Esophagus squamous epithelium (tissue), 5 donors: ENCODE measurements around the gene IER5L. TPM values are rescaled to one million over a fixed set of nuclear protein-coding genes. Genes with fewer than 3 reads are reported as not detected.

Experiments used
- DNase-seq: peaks from one replicate; lab custom pipeline; 2025; lab: John Stamatoyannopoulos, UW
- H3K27ac ChIP-seq, 4 donors: fragments of 200-600 bp; sonication (generic); one replicate each; pipeline ENCODE4 v1.5.1; 2016 to 2019; ENCODE audit warnings: mild to moderate bottlenecking in 1 of 4
- H3K27me3 ChIP-seq, 4 donors: fragments of 200-600 bp; sonication (generic); 1 replicate in 3 of 4; 2 replicates in 1 of 4; pipeline versions ENCODE4 v1.5.1 to v1.6.0; 2017 to 2021; ENCODE audit warnings: antibody characterized with exemption in 1 of 4
- H3K36me3 ChIP-seq, 3 donors: fragments of 200-600 bp; sonication (generic); one replicate each; pipeline ENCODE4 v1.5.1; 2016 to 2019
- H3K4me1 ChIP-seq, 3 donors: fragments of 200-600 bp; sonication (generic); one replicate each; pipeline ENCODE4 v1.5.1; 2017 to 2019
- H3K4me3 ChIP-seq, 4 donors: fragments of 200-600 bp; sonication (generic); 1 replicate in 3 of 4; 2 replicates in 1 of 4; pipeline ENCODE4 v1.5.1; 2016 to 2019; ENCODE audit warnings: mild to moderate bottlenecking in 2 of 4, moderate library complexity in 1 of 4
- H3K9me3 ChIP-seq, 3 donors: fragments of 200-600 bp; sonication (generic); one replicate each; pipeline ENCODE4 v1.5.1; 2016 to 2019
- CTCF ChIP-seq, 6 experiments: fragments of 450-650 bp in 4 of 6; fragments of 200-600 bp in 2 of 6; sonication (generic) in 2 of 6; IDR thresholded peaks; one replicate each; pipeline ENCODE4 v1.5.1; 2016 to 2019; ENCODE audit warnings: antibody characterized with exemption in 6 of 6, mild to moderate bottlenecking in 4 of 6, moderate library complexity in 4 of 6
- POLR2A ChIP-seq, 4 donors: fragments of 450-650 bp; IDR thresholded peaks; one replicate each; pipeline ENCODE4 v1.6.1; 2017; ENCODE audit warnings: antibody characterized with exemption in 4 of 4, mild to moderate bottlenecking in 4 of 4, moderate library complexity in 3 of 4
- WGBS, 2 donors: methylation state at CpG; one replicate each; pipeline ENCODE4 v1.1.5; 2018; 5-methylcytosine and 5-hydroxymethylcytosine counted together
- intact Hi-C: fragments of 100-400 bp; cut with DNase I; formaldehyde crosslinking; loops from one replicate; pipeline ENCODE4 v1.15.0; 2022
- total RNA-seq, 4 donors: library from RNA; depleted of rRNA; stranded (reverse); fragments of >200 nt; gene quantifications; one replicate each; pipeline ENCODE4 v1.1.0, GENCODE V29; 2016
- donor health status: DM: yes; HTN: yes; CAD: no.

The IER5L gene
- total RNA-seq, 4 donors from 2014 or later = 6.1 to 8.7 (median 7.2) TPM

GRCh38 chr9:129187042-129187441 is 9.0 kb upstream of the IER5L start:
- Histone ChIP-seq H3K27me3 (no peaks in the 10 kb centered on the region), H3K4me3 (no peak overlapping the region), H3K9me3 (no peaks in the 10 kb centered on the region), H3K27ac (no peak overlapping the region), H3K4me1 (peaks cover 0 to 5% (median 0%) of the 10 kb centered on the region in 3 donors), H3K36me3 (no peaks in the 10 kb centered on the region)
- intact Hi-C loops = no loop called here
- no CpG with 5 or more reads among the region's 1 CpG for WGBS, 2 donors
- no peak for TF ChIP-seq POLR2A (IDR thresholded peaks at IDR 0.05)
- no peak for TF ChIP-seq CTCF (IDR thresholded peaks at IDR 0.05)
- DNase-seq = no peak

GRCh38 chr9:129185991-129186390 is 7.9 kb upstream of the IER5L start:
- Histone ChIP-seq H3K4me1 (peaks cover 0 to 5% (median 0%) of the 10 kb centered on the region in 3 donors), H3K27ac (no peak overlapping the region), H3K9me3 (no peaks in the 10 kb centered on the region), H3K36me3 (no peaks in the 10 kb centered on the region), H3K4me3 (no peak overlapping the region), H3K27me3 (no peaks in the 10 kb centered on the region)
- TF ChIP-seq POLR2A (IDR thresholded peaks at IDR 0.05) (no peak), CTCF (IDR thresholded peaks at IDR 0.05) (no peak)
- intact Hi-C loops = no loop called here
- no peak for DNase-seq
- 66 to 68% methylated on average over 5 to 6 of the region's 10 CpGs for WGBS, 2 donors

- TF ChIP-seq CTCF (IDR thresholded peaks at IDR 0.05) (no peak), POLR2A (IDR thresholded peaks at IDR 0.05) (no peak)
- no peaks in the 10 kb centered on the region for H3K36me3 ChIP-seq
- no peaks in the 10 kb centered on the region for H3K9me3 ChIP-seq
- intact Hi-C loops = no loop called here
- WGBS, 2 donors = 83 to 88% methylated on average over 5 of the region's 6 CpGs
- H3K4me1 ChIP-seq = peaks cover 0 to 5% (median 0%) of the 10 kb centered on the region in 3 donors
- H3K27ac ChIP-seq = no peak overlapping the region
- no peaks in the 10 kb centered on the region for H3K27me3 ChIP-seq
- DNase-seq = no peak
- no peak overlapping the region for H3K4me3 ChIP-seq
These were observed 7.3 kb upstream of the IER5L start for GRCh38 chr9:129185402-129185801.

- Histone ChIP-seq H3K27ac (peak overlapping the region in 2 of 4 donors; percentile 29 to 44), H3K4me1 (peaks cover 0 to 5% (median 0%) of the 10 kb centered on the region in 3 donors), H3K4me3 (no peak overlapping the region), H3K36me3 (no peaks in the 10 kb centered on the region), H3K9me3 (no peaks in the 10 kb centered on the region), H3K27me3 (no peaks in the 10 kb centered on the region)
- WGBS, 2 donors = 58 to 64% methylated on average over 9 of the region's 9 CpGs
- intact Hi-C loops = no loop called here
- no peak for DNase-seq
- no peak for TF ChIP-seq CTCF (IDR thresholded peaks at IDR 0.05)
- no peak for TF ChIP-seq POLR2A (IDR thresholded peaks at IDR 0.05)
These were observed 6.6 kb upstream of the IER5L start for GRCh38 chr9:129184596-129185122.

- Histone ChIP-seq H3K27me3 (no peaks in the 10 kb centered on the region), H3K9me3 (no peaks in the 10 kb centered on the region), H3K36me3 (no peaks in the 10 kb centered on the region), H3K27ac (no peak overlapping the region), H3K4me1 (peaks cover 0 to 6% (median 0%) of the 10 kb centered on the region in 3 donors), H3K4me3 (no peak overlapping the region)
- TF ChIP-seq POLR2A (IDR thresholded peaks at IDR 0.05) = no peak
- TF ChIP-seq CTCF (IDR thresholded peaks at IDR 0.05) = no peak
- intact Hi-C loops = no loop called here
- DNase-seq = no peak
- WGBS, 2 donors = 66 to 73% methylated on average over 7 of the region's 7 CpGs
These were observed 6.1 kb upstream of the IER5L start for GRCh38 chr9:129184219-129184524.
